WTC11 (cell line): ENCODE data around the gene LTBP3. TPM values are rescaled to one million over a fixed set of nuclear protein-coding genes. Genes with fewer than 3 reads are reported as not detected.

Experiments used
- ATAC-seq: fragments of 200-7000 bp; cut with Tn5 transposase; 2 replicates; pipeline ENCODE4 v1.10.0; 2021; ENCODE audit warnings: mild to moderate bottlenecking, moderate library complexity
- CTCF ChIA-PET: fragments of 300-600 bp; sonication (Branson Sonifier 250); formaldehyde crosslinking; loops from one replicate; lab custom pipeline; 2021; ENCODE audit warnings: antibody characterized with exemption; lab: Charles Lee
- POLR2A ChIA-PET: fragments of 350-600 bp; sonication (Branson Sonifier 250); formaldehyde crosslinking; loops from one replicate; lab custom pipeline; 2021; ENCODE audit warnings: antibody characterized with exemption; lab: Charles Lee
- DNase-seq: peaks from one replicate; pipeline ENCODE4 v3.0.0; 2021; ENCODE audit warnings: low spot score
- H3K27ac Mint-ChIP-seq: 2 replicates; pipeline ENCODE4 v1.8.0; 2021; ENCODE audit warnings: mixed read lengths
- H3K27me3 Mint-ChIP-seq: 2 replicates; pipeline ENCODE4 v1.8.0; 2021; ENCODE audit warnings: low read depth, mild to moderate bottlenecking, moderate library complexity, mixed read lengths
- H3K36me3 Mint-ChIP-seq: 2 replicates; pipeline ENCODE4 v1.8.0; 2021; ENCODE audit warnings: mixed read lengths
- H3K4me1 Mint-ChIP-seq: 2 replicates; pipeline ENCODE4 v1.8.0; 2022; ENCODE audit warnings: mixed read lengths
- H3K4me3 Mint-ChIP-seq: 2 replicates; pipeline ENCODE4 v1.8.0; 2021; ENCODE audit warnings: mild to moderate bottlenecking, moderate library complexity, mixed read lengths
- H3K9me3 Mint-ChIP-seq: 2 replicates; pipeline ENCODE4 v1.8.0; 2021; ENCODE audit warnings: mixed read lengths
- AR ChIP-seq: fragments of 250-450 bp; sonication (Bioruptor Pico); IDR thresholded peaks from 2 replicates; pipeline ENCODE4 v1.9.0; 2021; ENCODE audit warnings: mild to moderate bottlenecking
- ATF3 ChIP-seq: sonication (generic); formaldehyde crosslinking; conservative IDR thresholded peaks from 2 replicates; pipeline ENCODE4 v1.8.1; 2022; ENCODE audit warnings: mild to moderate bottlenecking, missing genetic modification reagents
- CTCF ChIP-seq: fragments of 200-600 bp; IDR thresholded peaks from 2 replicates; pipeline ENCODE4 v1.8.0; 2022; ENCODE audit warnings: antibody characterized with exemption
- FOXP4 ChIP-seq: sonication (generic); formaldehyde crosslinking; IDR thresholded peaks from 2 replicates; pipeline ENCODE4 v1.8.0; 2022; ENCODE audit warnings: mild to moderate bottlenecking, missing genetic modification reagents
- GRHL2 ChIP-seq: fragments of 250-450 bp; sonication (Bioruptor Pico); IDR thresholded peaks from 2 replicates; pipeline ENCODE4 v1.8.0; 2022; ENCODE audit warnings: mild to moderate bottlenecking, moderate library complexity; ENCODE audit not compliant: insufficient replicate concordance, severe bottlenecking
- JUN ChIP-seq: sonication (generic); formaldehyde crosslinking; IDR thresholded peaks from 2 replicates; pipeline ENCODE4 v1.8.0; 2023; ENCODE audit warnings: mild to moderate bottlenecking, missing genetic modification reagents
- NR3C1 ChIP-seq: sonication (generic); formaldehyde crosslinking; conservative IDR thresholded peaks from 2 replicates; pipeline ENCODE4 v1.8.1; 2023; ENCODE audit warnings: low read depth, mild to moderate bottlenecking, missing genetic modification reagents
- PREB ChIP-seq: sonication (generic); formaldehyde crosslinking; IDR thresholded peaks from 2 replicates; pipeline ENCODE4 v1.8.1; 2022; ENCODE audit warnings: mild to moderate bottlenecking, missing genetic modification reagents, moderate library complexity, borderline replicate concordance
- SMAD4 ChIP-seq: sonication (generic); formaldehyde crosslinking; IDR thresholded peaks from 2 replicates; pipeline ENCODE4 v1.8.0; 2022; ENCODE audit warnings: mild to moderate bottlenecking, missing genetic modification reagents
- USF1 ChIP-seq: sonication (generic); formaldehyde crosslinking; IDR thresholded peaks from 2 replicates; pipeline ENCODE4 v1.8.0; 2022; ENCODE audit warnings: mild to moderate bottlenecking, missing genetic modification reagents
- USF2 ChIP-seq: sonication (generic); formaldehyde crosslinking; IDR thresholded peaks from 2 replicates; pipeline ENCODE4 v1.8.1; 2023; ENCODE audit warnings: mild to moderate bottlenecking, missing genetic modification reagents, moderate library complexity
- ZNF121 ChIP-seq: sonication (generic); formaldehyde crosslinking; IDR thresholded peaks from 2 replicates; pipeline ENCODE4 v1.8.0; 2023; ENCODE audit warnings: missing genetic modification reagents
- ZNF416 ChIP-seq: fragments of 250-450 bp; sonication (Bioruptor Pico); IDR thresholded peaks from 2 replicates; pipeline ENCODE4 v1.9.0; 2021; ENCODE audit warnings: mild to moderate bottlenecking, inconsistent platforms
- ZNF671 ChIP-seq: fragments of 250-450 bp; sonication (Bioruptor Pico); IDR thresholded peaks from 2 replicates; pipeline ENCODE4 v1.8.0; 2021; ENCODE audit warnings: mild to moderate bottlenecking
- total RNA-seq: library from RNA; stranded (reverse); gene quantifications from 3 replicates; pipeline ENCODE4 v1.2.3, GENCODE V29; 2021

The LTBP3 gene
- total RNA-seq, 1 experiment from 2014 or later: 20.7 TPM

GRCh38 chr11:65552388-65552951 is 5.7 kb downstream of the LTBP3 start:
- Mint-ChIP-seq H3K4me3 (peak overlapping the region; percentile 7; the same call in 1 of the 2 replicates), H3K4me1 (peaks cover 47% of the 10 kb centered on the region), H3K27ac (no peak overlapping the region), H3K36me3 (no peaks in the 10 kb centered on the region), H3K27me3 (peaks cover 79% of the 10 kb centered on the region), H3K9me3 (no peaks in the 10 kb centered on the region)
- ChIA-PET CTCF (interaction anchor here (0.5 to 5.8 kb wide), 30 partner anchors 10 to 519 kb away, joined by 3 to 171 read pairs (median 4); partner anchors contain the start of genes CCDC85B, CDC42EP2, EHBP1L1 and FAM89B), POLR2A (interaction anchor here (0.5 to 2.1 kb wide), 8 partner anchors 9 to 1512 kb away, joined by 3 to 7 read pairs (median 4); partner anchors contain the start of genes MALAT1 and ZNRD2)
- TF ChIP-seq ZNF121 (CRISPR knock-in tag) (no peak), USF1 (CRISPR knock-in tag) (peak; percentile 71; the same call in 1 of the 2 replicates), NR3C1 (CRISPR knock-in tag) (no peak), USF2 (CRISPR knock-in tag) (peak; percentile 72)
- ATAC-seq (no peak), DNase-seq (no peak)

GRCh38 chr11:65551572-65552387 is 6.4 kb downstream of the LTBP3 start:
- CTCF ChIA-PET: interaction anchor here (0.5 to 5.8 kb wide), 29 partner anchors 10 to 339 kb away, joined by 3 to 171 read pairs (median 4); partner anchors contain the start of genes CCDC85B, CDC42EP2, EHBP1L1 and FAM89B
- no peak overlapping the region for H3K27ac Mint-ChIP-seq
- ATAC-seq: peak; percentile 64
- H3K4me1 Mint-ChIP-seq: peaks cover 42% of the 10 kb centered on the region
- H3K36me3 Mint-ChIP-seq: no peaks in the 10 kb centered on the region
- H3K27me3 Mint-ChIP-seq: peaks cover 80% of the 10 kb centered on the region
- H3K4me3 Mint-ChIP-seq: peak overlapping the region; percentile 36; the same call in 1 of the 2 replicates
- no peaks in the 10 kb centered on the region for H3K9me3 Mint-ChIP-seq
- TF ChIP-seq CTCF (peak; percentile 49; the same call in 1 of the 2 replicates), GRHL2 (CRISPR knock-in tag) (no peak), PREB (CRISPR knock-in tag) (no peak), ATF3 (CRISPR knock-in tag) (no peak), ZNF416 (no peak)
- DNase-seq: peak; percentile 89
- POLR2A ChIA-PET: interaction anchor here (0.5 to 2.1 kb wide), 8 partner anchors 9 to 1511 kb away, joined by 3 to 7 read pairs (median 4); partner anchors contain the start of genes MALAT1 and ZNRD2

GRCh38 chr11:65549096-65549495 is 9.1 kb downstream of the LTBP3 start:
- no peak for ATAC-seq
- Mint-ChIP-seq H3K27me3 (peaks cover 83% of the 10 kb centered on the region), H3K4me3 (no peak overlapping the region), H3K9me3 (no peaks in the 10 kb centered on the region), H3K36me3 (no peaks in the 10 kb centered on the region), H3K4me1 (peaks cover 31% of the 10 kb centered on the region), H3K27ac (no peak overlapping the region)
- CTCF ChIA-PET: interaction anchor here (1.2 to 1.6 kb wide), 3 partner anchors 9 to 45 kb away, joined by 4 to 13 read pairs (median 8); no protein-coding TSS in a partner anchor
- POLR2A ChIA-PET: interaction anchor here (0.7 kb wide), 1 partner anchor 752 kb away, joined by 3 read pairs; no protein-coding TSS in a partner anchor
- no peak for DNase-seq
- TF ChIP-seq AR (no peak), SMAD4 (CRISPR knock-in tag) (no peak), ZNF671 (CRISPR knock-in tag) (no peak), JUN (CRISPR knock-in tag) (no peak), USF2 (CRISPR knock-in tag) (no peak), FOXP4 (CRISPR knock-in tag) (no peak)
